Measurements from ENCODE around the gene COX8A.

COX8A gene

GRCh38 chr11:64021757-64022093, 47.3 kb downstream of the COX8A start:
- Histone ChIP-seq H3K4me1 (ENCODE audit: low read length) (no peaks in the 10 kb centered on the region), H3K27me3 (replicated peaks; ENCODE audit: insufficient read depth, low read length) (no peaks in the 10 kb centered on the region), H3K79me2 (ENCODE audit: low read length) (no peaks in the 10 kb centered on the region), H3K9me2 (replicated peaks; ENCODE audit: insufficient read depth, low read length) (no peaks in the 10 kb centered on the region), H4K20me1 (ENCODE audit: insufficient read depth, low read length) (no peaks in the 10 kb centered on the region), H3K36me3 (replicated peaks; ENCODE audit: insufficient read depth, low read length) (no peaks in the 10 kb centered on the region), H3K9ac (ENCODE audit: low read length) (no peak overlapping the region), H3F3A (ENCODE audit: insufficient read depth, low read length) (no peaks in the 10 kb centered on the region), H3K4me3 (ENCODE audit: low read length) (no peak overlapping the region), H2AFZ (ENCODE audit: low read length) (no peak overlapping the region), H3K9me3 (replicated peaks; ENCODE audit: insufficient read depth, low read length) (no peaks in the 10 kb centered on the region), H3K4me2 (ENCODE audit: low read depth, low read length) (no peak overlapping the region), H3K27ac (ENCODE audit: low read length) (no peak overlapping the region)
- DNase-seq: no peak
- TF ChIP-seq EZH2 (optimal IDR thresholded peaks at IDR 0.05; ENCODE audit: low read depth, low read length) (no peak), CTCF (IDR thresholded peaks at IDR 0.05; ENCODE audit: low read length) (no peak), EZH2phosphoT487 (IDR thresholded peaks at IDR 0.05; ENCODE audit: low read length) (no peak)

GRCh38 chr11:64022125-64022784, 47.8 kb downstream of the COX8A start:
- Histone ChIP-seq H3K79me2 (ENCODE audit: low read length) (no peaks in the 10 kb centered on the region), H3K4me1 (ENCODE audit: low read length) (no peaks in the 10 kb centered on the region), H3K27me3 (replicated peaks; ENCODE audit: insufficient read depth, low read length) (no peaks in the 10 kb centered on the region), H2AFZ (ENCODE audit: low read length) (no peak overlapping the region), H3K4me2 (ENCODE audit: low read depth, low read length) (no peak overlapping the region), H3F3A (ENCODE audit: insufficient read depth, low read length) (no peaks in the 10 kb centered on the region), H3K9me2 (replicated peaks; ENCODE audit: insufficient read depth, low read length) (no peaks in the 10 kb centered on the region), H3K9me3 (replicated peaks; ENCODE audit: insufficient read depth, low read length) (no peaks in the 10 kb centered on the region), H4K20me1 (ENCODE audit: insufficient read depth, low read length) (no peaks in the 10 kb centered on the region), H3K4me3 (ENCODE audit: low read length) (no peak overlapping the region), H3K27ac (ENCODE audit: low read length) (no peak overlapping the region), H3K9ac (ENCODE audit: low read length) (no peak overlapping the region), H3K36me3 (replicated peaks; ENCODE audit: insufficient read depth, low read length) (no peaks in the 10 kb centered on the region)
- no peak for TF ChIP-seq EZH2phosphoT487 (IDR thresholded peaks at IDR 0.05; ENCODE audit: low read length)
- TF ChIP-seq EZH2 (optimal IDR thresholded peaks at IDR 0.05; ENCODE audit: low read depth, low read length): no peak
- no peak for TF ChIP-seq CTCF (IDR thresholded peaks at IDR 0.05; ENCODE audit: low read length)
- no peak for DNase-seq

GRCh38 chr11:64023712-64024710, 49.6 kb downstream of the COX8A start:
- Histone ChIP-seq H3K9me3 (replicated peaks; ENCODE audit: insufficient read depth, low read length) (no peaks in the 10 kb centered on the region), H3K9ac (ENCODE audit: low read length) (no peak overlapping the region), H3K4me2 (ENCODE audit: low read depth, low read length) (no peak overlapping the region), H2AFZ (ENCODE audit: low read length) (no peak overlapping the region), H3K36me3 (replicated peaks; ENCODE audit: insufficient read depth, low read length) (no peaks in the 10 kb centered on the region), H3K79me2 (ENCODE audit: low read length) (no peaks in the 10 kb centered on the region), H3K9me2 (replicated peaks; ENCODE audit: insufficient read depth, low read length) (no peaks in the 10 kb centered on the region), H3K4me3 (ENCODE audit: low read length) (no peak overlapping the region), H4K20me1 (ENCODE audit: insufficient read depth, low read length) (no peaks in the 10 kb centered on the region), H3K27ac (ENCODE audit: low read length) (no peak overlapping the region), H3K27me3 (replicated peaks; ENCODE audit: insufficient read depth, low read length) (no peaks in the 10 kb centered on the region), H3F3A (ENCODE audit: insufficient read depth, low read length) (no peaks in the 10 kb centered on the region), H3K4me1 (ENCODE audit: low read length) (no peaks in the 10 kb centered on the region)
- TF ChIP-seq EZH2phosphoT487 (IDR thresholded peaks at IDR 0.05; ENCODE audit: low read length) (no peak), EZH2 (optimal IDR thresholded peaks at IDR 0.05; ENCODE audit: low read depth, low read length) (no peak), CTCF (IDR thresholded peaks at IDR 0.05; ENCODE audit: low read length) (no peak)
- no peak for DNase-seq
